ENCODE measurements around the gene NEK1.

DNA sequence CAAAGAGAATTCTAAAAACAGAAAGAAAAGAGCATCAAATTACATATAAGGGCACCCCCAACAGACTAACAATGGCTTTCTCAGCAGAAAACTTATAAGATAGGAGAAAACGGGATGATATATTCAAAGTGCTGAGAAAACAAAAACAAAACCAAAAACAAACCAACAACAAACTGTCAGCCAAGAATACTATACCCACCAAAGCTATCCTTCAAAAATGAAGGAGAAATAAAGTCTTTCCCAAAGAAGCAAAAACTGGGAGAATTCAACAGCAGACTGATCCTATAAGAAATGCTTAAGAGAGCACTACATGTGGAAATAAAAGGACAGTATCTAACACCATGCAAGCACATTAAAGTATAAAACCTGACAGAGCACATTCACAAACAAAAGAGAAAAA is 168.6 kb downstream of the NEK1 start:
- TF ChIP-seq, protein P1, sequence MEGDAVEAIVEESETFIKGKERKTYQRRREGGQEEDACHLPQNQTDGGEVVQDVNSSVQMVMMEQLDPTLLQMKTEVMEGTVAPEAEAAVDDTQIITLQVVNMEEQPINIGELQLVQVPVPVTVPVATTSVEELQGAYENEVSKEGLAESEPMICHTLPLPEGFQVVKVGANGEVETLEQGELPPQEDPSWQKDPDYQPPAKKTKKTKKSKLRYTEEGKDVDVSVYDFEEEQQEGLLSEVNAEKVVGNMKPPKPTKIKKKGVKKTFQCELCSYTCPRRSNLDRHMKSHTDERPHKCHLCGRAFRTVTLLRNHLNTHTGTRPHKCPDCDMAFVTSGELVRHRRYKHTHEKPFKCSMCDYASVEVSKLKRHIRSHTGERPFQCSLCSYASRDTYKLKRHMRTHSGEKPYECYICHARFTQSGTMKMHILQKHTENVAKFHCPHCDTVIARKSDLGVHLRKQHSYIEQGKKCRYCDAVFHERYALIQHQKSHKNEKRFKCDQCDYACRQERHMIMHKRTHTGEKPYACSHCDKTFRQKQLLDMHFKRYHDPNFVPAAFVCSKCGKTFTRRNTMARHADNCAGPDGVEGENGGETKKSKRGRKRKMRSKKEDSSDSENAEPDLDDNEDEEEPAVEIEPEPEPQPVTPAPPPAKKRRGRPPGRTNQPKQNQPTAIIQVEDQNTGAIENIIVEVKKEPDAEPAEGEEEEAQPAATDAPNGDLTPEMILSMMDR (IDR thresholded peaks at IDR 0.05) = no peak
- no peak for TF ChIP-seq ZFX (IDR thresholded peaks at IDR 0.05; ENCODE audit: borderline replicate concordance)
